MV-4-11 (cell line): Measurements from ENCODE around the gene OR7G1.
"Not testable (repeated sequence)": the region's sequence is repeated elsewhere in the genome, so short reads cannot be mapped to it uniquely, and the experiment has no call there.

ENCODE experiments used
- DNase-seq: peaks from one replicate; lab custom pipeline; 2025; lab: John Stamatoyannopoulos, UW

The OR7G1 gene

DNA sequence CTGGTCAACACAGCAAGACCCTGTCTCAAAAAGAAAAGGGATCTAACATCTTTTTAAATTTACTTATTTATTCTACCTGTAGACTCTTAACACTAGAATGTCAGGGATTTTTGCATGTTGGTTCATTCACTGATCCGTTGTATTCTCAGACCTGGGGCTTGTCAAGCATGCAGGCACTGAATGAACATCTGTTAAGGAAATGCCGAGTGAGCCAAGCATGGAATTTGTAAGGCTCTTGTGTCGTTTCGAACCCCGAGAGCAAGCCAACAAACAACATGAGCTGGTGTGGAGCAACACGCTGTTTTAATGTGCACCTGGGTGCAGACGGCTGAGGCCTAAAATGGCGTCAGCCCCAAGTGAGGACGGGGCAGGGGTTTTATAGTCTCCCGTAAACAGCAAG is 38.7 kb downstream of the OR7G1 start:
- DNase-seq = no peak

DNA sequence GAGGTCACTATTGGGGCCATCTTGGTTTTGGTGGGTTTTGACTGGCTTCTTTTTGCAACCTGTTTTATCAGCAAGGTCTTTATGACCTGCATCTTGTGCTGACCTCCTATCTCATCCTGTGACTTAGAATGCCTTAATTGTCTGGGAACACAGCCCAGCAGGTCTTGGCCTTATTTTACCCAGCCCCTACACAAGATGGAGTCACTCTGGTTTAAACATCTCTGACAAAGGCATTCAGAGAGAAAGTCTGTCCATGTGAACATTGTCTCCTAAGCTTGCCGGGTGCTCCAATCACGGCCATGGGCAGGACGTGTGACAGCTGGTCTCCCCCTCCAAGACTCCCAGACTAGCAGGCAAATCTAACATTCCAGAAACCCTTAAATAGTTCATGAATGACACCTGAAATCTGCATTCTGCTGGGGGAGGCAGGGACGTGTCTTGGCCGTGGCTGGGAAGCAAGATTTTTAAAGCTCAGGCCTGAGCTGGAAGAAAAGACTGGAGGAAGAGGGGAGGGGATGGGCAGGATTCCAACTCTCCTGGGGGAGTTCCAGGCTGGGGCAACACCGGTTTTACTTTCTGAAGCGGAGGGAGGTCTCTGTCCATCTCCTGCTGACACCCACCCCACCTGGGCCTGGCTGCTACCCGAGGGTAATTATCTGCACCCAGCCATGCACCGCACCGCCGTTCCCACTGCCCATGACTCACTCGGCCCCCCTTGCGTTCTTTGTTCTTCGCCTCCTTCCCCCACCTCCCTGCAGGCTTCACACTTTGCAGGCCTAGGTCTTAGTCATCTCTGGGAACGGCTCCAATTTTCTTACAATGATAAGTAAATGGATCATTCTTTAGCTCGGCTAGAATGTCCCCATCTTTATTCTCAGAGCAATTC is 40.3 kb downstream of the OR7G1 start:
- peak; percentile 69 for DNase-seq

DNA sequence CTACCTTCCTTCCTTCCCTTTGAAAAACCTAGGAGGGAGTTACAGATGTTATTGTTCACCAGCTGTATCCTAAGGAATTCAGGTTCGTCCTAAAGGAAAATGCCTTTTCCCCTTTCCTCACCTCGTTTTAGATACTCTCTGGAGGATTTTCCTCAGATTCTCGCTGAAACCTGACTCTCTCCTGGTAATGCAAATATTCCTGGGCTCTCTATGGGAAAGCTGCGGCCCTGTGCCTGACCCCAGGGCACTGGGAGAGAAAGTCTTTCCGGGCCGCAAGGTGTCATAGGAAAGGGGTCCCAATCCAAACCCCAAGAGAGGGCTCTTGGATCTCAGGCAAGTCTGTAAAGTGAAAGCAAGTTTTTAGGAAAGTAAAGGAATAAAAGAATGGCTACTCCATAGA is 41.8 kb downstream of the OR7G1 start:
- no peak for DNase-seq

DNA sequence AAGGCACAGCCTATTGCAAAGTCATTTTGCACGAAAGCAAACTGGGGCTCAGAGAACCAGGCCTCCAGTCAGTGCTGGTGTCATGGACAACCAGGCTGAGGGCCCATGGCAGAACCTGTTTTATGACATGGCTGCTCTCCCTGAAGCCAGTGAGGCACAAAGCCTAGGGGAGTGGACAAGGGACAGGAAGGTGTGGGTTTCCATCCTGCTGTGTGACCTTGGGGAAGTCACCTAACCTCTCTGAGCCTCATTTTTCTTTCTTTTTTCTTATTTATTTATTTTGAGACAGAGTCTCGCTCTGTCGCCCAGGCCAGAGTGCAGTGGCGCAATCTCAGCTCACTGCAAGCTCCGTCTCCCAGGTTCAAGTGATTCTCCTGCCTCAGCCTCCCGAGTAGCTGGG is 43.8 kb downstream of the OR7G1 start:
- not testable (repeated sequence) for DNase-seq

DNA sequence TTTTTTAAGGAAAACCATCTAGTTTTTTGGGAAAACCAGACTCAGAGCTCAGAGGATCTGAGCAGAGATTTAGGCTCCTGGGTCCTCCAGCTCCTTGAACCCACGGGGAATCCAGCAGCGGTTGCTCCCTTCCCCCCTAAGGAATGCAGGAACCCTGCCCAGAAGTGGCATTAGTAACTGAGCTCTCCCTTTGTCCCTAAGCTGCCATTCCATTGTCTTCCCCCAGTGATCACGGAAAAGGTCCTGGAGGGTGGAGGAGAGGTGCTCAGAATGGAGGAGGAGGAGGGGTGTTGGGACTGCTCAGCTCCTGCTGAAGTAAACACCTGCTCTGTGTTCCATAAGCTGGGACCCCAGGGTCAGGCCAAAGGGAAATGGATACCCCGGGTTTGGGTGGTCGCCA is 45.5 kb downstream of the OR7G1 start:
- no peak for DNase-seq

DNA sequence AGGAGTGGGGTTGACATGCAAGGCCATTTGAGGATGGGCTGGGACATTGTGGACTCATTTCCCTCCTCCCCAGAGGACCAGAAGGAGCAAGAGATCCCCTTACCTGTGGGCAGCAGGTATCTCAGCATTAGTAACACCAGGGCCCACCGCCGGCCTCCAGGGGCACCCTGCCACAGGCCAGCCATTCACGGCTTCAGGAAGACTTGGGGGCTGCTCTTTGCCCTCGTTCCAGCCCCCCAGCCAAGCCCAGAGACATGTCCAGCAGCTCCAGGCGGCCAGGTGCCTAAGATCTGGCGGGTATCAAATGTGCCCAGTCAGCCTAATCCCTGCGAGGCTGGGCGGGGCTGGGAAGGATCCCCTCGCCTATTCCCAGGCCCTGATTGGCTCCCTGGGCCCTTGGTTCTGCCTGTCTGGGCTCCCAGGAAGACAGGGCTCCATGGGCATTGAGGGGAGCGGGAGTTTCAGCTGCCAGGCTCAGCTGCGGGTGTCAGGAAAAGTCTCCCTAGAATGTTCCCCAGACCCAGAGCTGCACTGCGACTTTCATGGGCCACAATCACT is 50.0 kb downstream of the OR7G1 start:
- DNase-seq = no peak
